ENCODE data around the gene TNFRSF13B. TPM values are rescaled to one million over a fixed set of nuclear protein-coding genes. Genes with fewer than 3 reads are reported as not detected.

The TNFRSF13B gene
- total RNA-seq, 2 experiments from 2014 or later: 7.5 to 19.3 TPM

- POLR2A ChIA-PET: interaction anchor here (0.5 to 5.4 kb wide), 3 partner anchors 11 to 208 kb away, joined by 3 to 65 read pairs (median 29); partner anchors contain the start of gene TNFRSF13B
- H2AFZ ChIP-seq (ENCODE audit: low read length): no peak overlapping the region
- intact Hi-C loops (cut with micrococcal nuclease; ENCODE audit: unreplicated experiment): no loop called here
Measured at GRCh38 chr17:16987066-16987829, 15.3 kb upstream of the TNFRSF13B start.

GRCh38 chr17:16986391-16986790, 14.5 kb upstream of the TNFRSF13B start:
- H3K36me3 ChIP-seq (ENCODE audit: insufficient read depth, low read length): no peaks in the 10 kb centered on the region
- H3K9me2 ChIP-seq (ENCODE audit: insufficient read depth, low read length): no peaks in the 10 kb centered on the region
- peaks cover 62% of the 10 kb centered on the region for H3K4me1 ChIP-seq (ENCODE audit: insufficient read depth, low read length, poor library complexity, severe bottlenecking)
- no peak overlapping the region for H3K4me3 ChIP-seq (ENCODE audit: low read depth, low read length, poor library complexity, severe bottlenecking)
- POLR2A ChIA-PET: interaction anchor here (5.4 kb wide), 1 partner anchor 10 kb away, joined by 65 read pairs; no protein-coding TSS in a partner anchor
- no peaks in the 10 kb centered on the region for H3K9me3 ChIP-seq (ENCODE audit: low read length)
- intact Hi-C loops (cut with micrococcal nuclease; ENCODE audit: unreplicated experiment): no loop called here
- H3K79me2 ChIP-seq (ENCODE audit: insufficient read depth, low read depth, low read length): no peaks in the 10 kb centered on the region
- H3K27ac ChIP-seq (ENCODE audit: low read depth, low read length, poor library complexity, severe bottlenecking): peak overlapping the region; percentile 82
- peak overlapping the region; percentile 83; the same call in 1 of the 2 replicates for H3K4me2 ChIP-seq (ENCODE audit: low read length)
- CTCF ChIA-PET (ENCODE audit: unreplicated experiment): interaction anchor here (0.8 kb wide), 1 partner anchor 12 kb away, joined by 4 read pairs; no protein-coding TSS in a partner anchor
- TF ChIP-seq CTCF (conservative IDR thresholded peaks at IDR 0.05; ENCODE audit: low read length) (no peak), EZH2phosphoT487 (IDR thresholded peaks at IDR 0.05; ENCODE audit: borderline replicate concordance, low read depth, low read length) (no peak)
- DNase-seq (ENCODE audit: low spot score): no peak
- H2AFZ ChIP-seq (ENCODE audit: low read length): no peak overlapping the region
- BruUV-seq (replicated peaks): no TSS peak
- H4K20me1 ChIP-seq (ENCODE audit: insufficient read depth, low read length): no peaks in the 10 kb centered on the region

More at GRCh38 chr17:16987066-16987829, 15.3 kb upstream of the TNFRSF13B start:
- Histone ChIP-seq H4K20me1 (ENCODE audit: insufficient read depth, low read length) (no peaks in the 10 kb centered on the region), H3K9me3 (ENCODE audit: low read length) (no peaks in the 10 kb centered on the region), H3K4me2 (ENCODE audit: low read length) (peak overlapping the region; percentile 83), H3K79me2 (ENCODE audit: insufficient read depth, low read depth, low read length) (no peaks in the 10 kb centered on the region), H3K9me2 (ENCODE audit: insufficient read depth, low read length) (no peaks in the 10 kb centered on the region), H3K36me3 (ENCODE audit: insufficient read depth, low read length) (no peaks in the 10 kb centered on the region), H3K4me1 (ENCODE audit: insufficient read depth, low read length, poor library complexity, severe bottlenecking) (peaks cover 61% of the 10 kb centered on the region), H3K27ac (ENCODE audit: low read depth, low read length, poor library complexity, severe bottlenecking) (peak overlapping the region; percentile 82), H3K4me3 (ENCODE audit: low read depth, low read length, poor library complexity, severe bottlenecking) (peak overlapping the region; percentile 61)
- DNase-seq (ENCODE audit: low spot score): no peak
- CTCF ChIA-PET (ENCODE audit: unreplicated experiment): interaction anchor here (0.8 to 1.2 kb wide), 2 partner anchors 8 to 13 kb away, joined by 4 read pairs; no protein-coding TSS in a partner anchor
- no TSS peak for BruUV-seq (replicated peaks)
- no peak for TF ChIP-seq EZH2phosphoT487 (IDR thresholded peaks at IDR 0.05; ENCODE audit: borderline replicate concordance, low read depth, low read length)
- TF ChIP-seq CTCF (conservative IDR thresholded peaks at IDR 0.05; ENCODE audit: low read length): no peak

GRCh38 chr17:16981928-16982327, 10.0 kb upstream of the TNFRSF13B start:
- no peaks in the 10 kb centered on the region for H3K79me2 ChIP-seq (ENCODE audit: insufficient read depth, low read depth, low read length)
- POLR2A ChIA-PET: no interaction called here
- H3K9me2 ChIP-seq (ENCODE audit: insufficient read depth, low read length): no peaks in the 10 kb centered on the region
- no TSS peak for BruUV-seq (replicated peaks)
- H3K9me3 ChIP-seq (ENCODE audit: low read length): no peaks in the 10 kb centered on the region
- H3K36me3 ChIP-seq (ENCODE audit: insufficient read depth, low read length): no peaks in the 10 kb centered on the region
- no peak overlapping the region for H3K27ac ChIP-seq (ENCODE audit: low read depth, low read length, poor library complexity, severe bottlenecking)
- H3K4me2 ChIP-seq (ENCODE audit: low read length): no peak overlapping the region
- H2AFZ ChIP-seq (ENCODE audit: low read length): no peak overlapping the region
- TF ChIP-seq CTCF (conservative IDR thresholded peaks at IDR 0.05; ENCODE audit: low read length): no peak
- no peak for TF ChIP-seq EZH2phosphoT487 (IDR thresholded peaks at IDR 0.05; ENCODE audit: borderline replicate concordance, low read depth, low read length)
- DNase-seq (ENCODE audit: low spot score): no peak
- H3K4me3 ChIP-seq (ENCODE audit: low read depth, low read length, poor library complexity, severe bottlenecking): no peak overlapping the region
- no peaks in the 10 kb centered on the region for H4K20me1 ChIP-seq (ENCODE audit: insufficient read depth, low read length)
- CTCF ChIA-PET (ENCODE audit: unreplicated experiment): no interaction called here
- peaks cover 64% of the 10 kb centered on the region for H3K4me1 ChIP-seq (ENCODE audit: insufficient read depth, low read length, poor library complexity, severe bottlenecking)
- intact Hi-C loops (cut with micrococcal nuclease; ENCODE audit: unreplicated experiment): no loop called here

All from OCI-LY7 (cell line).